Sigmoid colon (tissue), 7 donors: ENCODE measurements around the gene RASSF5. TPM values are rescaled to one million over a fixed set of nuclear protein-coding genes. Genes with fewer than 3 reads are reported as not detected.
A peak's percentile ranks its signal among the peaks of the same experiment; 100 is the strongest.

ENCODE experiments used
- DNase-seq: peaks from one replicate; pipeline ENCODE4 v3.0.0-alpha.2; 2019
- H3K27ac ChIP-seq, 4 donors: fragments of 200-600 bp; sonication (generic); one replicate each; pipeline ENCODE4 v1.5.1; 2016 to 2019; ENCODE audit warnings: mild to moderate bottlenecking in 1 of 4
- H3K27me3 ChIP-seq, 3 donors: fragments of 200-600 bp; sonication (generic); one replicate each; pipeline ENCODE4 v1.5.1; 2019; ENCODE audit warnings: mild to moderate bottlenecking in 1 of 3
- H3K36me3 ChIP-seq, 4 donors: fragments of 200-600 bp; sonication (generic); one replicate each; pipeline ENCODE4 v1.5.1; 2016 to 2019
- H3K4me1 ChIP-seq, 4 donors: fragments of 200-600 bp; sonication (generic); one replicate each; pipeline ENCODE4 v1.5.1; 2017 to 2019
- H3K4me3 ChIP-seq, 4 donors: fragments of 200-600 bp; sonication (generic); one replicate each; pipeline ENCODE4 v1.5.1; 2017 to 2019; ENCODE audit warnings: mild to moderate bottlenecking in 2 of 4, moderate library complexity in 1 of 4
- H3K9me3 ChIP-seq, 4 donors: fragments of 200-600 bp in 3 of 4; sonication (generic) in 3 of 4; one replicate each; pipeline versions ENCODE4 v1.5.1 to v1.6.1; 2013 to 2019
- CTCF ChIP-seq, 4 experiments: fragments of 450-650 bp in 3 of 4; fragments of 200-600 bp in 1 of 4; IDR thresholded peaks; one replicate each; pipeline ENCODE4 v1.5.1; 2016 to 2019; ENCODE audit warnings: antibody characterized with exemption in 4 of 4, mild to moderate bottlenecking in 3 of 4, moderate library complexity in 2 of 4
- EP300 ChIP-seq, 4 donors: sonication (generic); formaldehyde crosslinking; IDR thresholded peaks; one replicate each; pipeline ENCODE4 v1.6.1; 2017; ENCODE audit warnings: antibody characterized with exemption in 4 of 4
- POLR2A ChIP-seq, 2 donors: fragments of 450-650 bp; IDR thresholded peaks; one replicate each; pipeline ENCODE4 v1.6.1; 2016; ENCODE audit warnings: antibody characterized with exemption in 2 of 2, mild to moderate bottlenecking in 2 of 2, moderate library complexity in 2 of 2
- POLR2AphosphoS5 ChIP-seq, 4 donors: sonication (generic); formaldehyde crosslinking; IDR thresholded peaks; one replicate each; pipeline ENCODE4 v1.6.1; 2017; ENCODE audit warnings: antibody characterized with exemption in 4 of 4
- WGBS, 2 donors: extraction: QIAGEN DNeasy Blood & Tissue Kit; methylation state at CpG; one replicate each; pipeline ENCODE4 v1.1.7; 2013; 5-methylcytosine and 5-hydroxymethylcytosine counted together
- intact Hi-C: fragments of 100-400 bp; cut with DNase I; formaldehyde crosslinking; loops from one replicate; pipeline ENCODE4 v1.15.1; 2023
- polyA plus RNA-seq, 3 donors: library from polyadenylated mRNA; stranded (reverse); fragments of 200-250 nt; gene quantifications; one replicate each; pipeline ENCODE4 v1.2.3, GENCODE V29; 2013
- total RNA-seq, 4 donors: library from RNA; depleted of rRNA; stranded (reverse); fragments of >200 nt; gene quantifications; one replicate each; pipeline ENCODE4 v1.1.0, GENCODE V29; 2016
- donor health status: healthy with polysubstance abuse.
- donor health status: Bipolar disorder and iron deficiency.
- donor health status: healthy.

Gene RASSF5
- total and polyA plus RNA-seq, 7 donors = 2.5 to 25.9 (median 4.3) TPM

DNA sequence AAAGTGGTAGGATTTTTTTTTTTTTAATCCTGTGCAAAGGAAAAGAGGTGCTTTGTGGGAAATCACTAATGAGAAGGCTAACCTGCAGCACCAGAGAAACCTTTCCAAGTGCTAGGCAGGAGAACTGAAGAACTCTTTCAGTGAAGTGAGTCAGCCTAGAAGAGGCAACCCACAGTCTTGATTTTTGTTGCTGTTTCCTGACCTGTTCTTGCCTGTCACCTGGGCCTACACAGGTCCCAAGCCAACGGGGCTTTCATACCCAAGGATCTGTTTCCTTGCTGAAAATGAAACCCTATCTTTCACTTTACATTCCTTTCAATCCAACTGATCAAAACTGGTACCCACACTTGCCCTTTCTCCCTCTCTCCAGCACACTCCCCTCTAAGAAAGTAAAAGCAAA is 44.2 kb upstream of the RASSF5 start:
- no peak for DNase-seq
- Histone ChIP-seq H3K27ac (no peak overlapping the region), H3K36me3 (peaks cover 0 to 21% (median 4%) of the 10 kb centered on the region in 4 donors), H3K9me3 (no peaks in the 10 kb centered on the region), H3K4me3 (no peak overlapping the region), H3K4me1 (no peaks in the 10 kb centered on the region), H3K27me3 (peaks cover 0 to 12% (median 0%) of the 10 kb centered on the region in 3 donors)
- 67% methylated on average over 1 of the region's 1 CpG for WGBS, 2 donors
- TF ChIP-seq POLR2AphosphoS5 (IDR thresholded peaks at IDR 0.05) = no peak
- TF ChIP-seq POLR2A (IDR thresholded peaks at IDR 0.05) = no peak
- TF ChIP-seq EP300 (IDR thresholded peaks at IDR 0.05) = no peak
- TF ChIP-seq CTCF (IDR thresholded peaks at IDR 0.05) = no peak
- intact Hi-C loops = no loop called here

GRCh38 chr1:206463911-206464310 is 43.4 kb upstream of the RASSF5 start:
- TF ChIP-seq POLR2AphosphoS5 (IDR thresholded peaks at IDR 0.05) (no peak), CTCF (IDR thresholded peaks at IDR 0.05) (no peak), POLR2A (IDR thresholded peaks at IDR 0.05) (no peak), EP300 (IDR thresholded peaks at IDR 0.05) (no peak)
- Histone ChIP-seq H3K4me3 (no peak overlapping the region), H3K27me3 (peaks cover 0 to 20% (median 0%) of the 10 kb centered on the region in 3 donors), H3K9me3 (no peaks in the 10 kb centered on the region), H3K27ac (peak overlapping the region in 1 of 4 donors; percentile 0), H3K36me3 (peaks cover 0 to 15% (median under 1%) of the 10 kb centered on the region in 4 donors), H3K4me1 (no peaks in the 10 kb centered on the region)
- intact Hi-C loops = no loop called here
- no peak for DNase-seq
- WGBS, 2 donors = 93 to 97% methylated on average over 8 of the region's 8 CpGs

GRCh38 chr1:206464456-206464964 is 42.8 kb upstream of the RASSF5 start:
- H3K36me3 ChIP-seq = peaks cover 0 to 11% (median 0%) of the 10 kb centered on the region in 4 donors
- no peak for DNase-seq
- TF ChIP-seq POLR2AphosphoS5 (IDR thresholded peaks at IDR 0.05) (no peak), EP300 (IDR thresholded peaks at IDR 0.05) (no peak), POLR2A (IDR thresholded peaks at IDR 0.05) (no peak), CTCF (IDR thresholded peaks at IDR 0.05) (no peak)
- 72 to 77% methylated on average over 4 of the region's 4 CpGs for WGBS, 2 donors
- H3K4me1 ChIP-seq = peaks cover 0 to 2% (median under 1%) of the 10 kb centered on the region in 4 donors
- H3K27me3 ChIP-seq = peaks cover 0 to 20% (median 0%) of the 10 kb centered on the region in 3 donors
- intact Hi-C loops = no loop called here
- H3K27ac ChIP-seq = peak overlapping the region in 1 of 4 donors; percentile 29
- H3K9me3 ChIP-seq = no peaks in the 10 kb centered on the region
- no peak overlapping the region for H3K4me3 ChIP-seq

- H3K27me3 ChIP-seq = peaks cover 0 to 20% (median 0%) of the 10 kb centered on the region in 3 donors
- 77 to 80% methylated on average over 2 of the region's 2 CpGs for WGBS, 2 donors
Observed at GRCh38 chr1:206465951-206466350, 41.4 kb upstream of the RASSF5 start.

More at GRCh38 chr1:206465951-206466350, 41.4 kb upstream of the RASSF5 start:
- no peak for TF ChIP-seq POLR2AphosphoS5 (IDR thresholded peaks at IDR 0.05)
- TF ChIP-seq CTCF (IDR thresholded peaks at IDR 0.05) = no peak
- TF ChIP-seq EP300 (IDR thresholded peaks at IDR 0.05) = no peak
- no peak for TF ChIP-seq POLR2A (IDR thresholded peaks at IDR 0.05)
- H3K36me3 ChIP-seq = peaks cover 0 to 5% (median 0%) of the 10 kb centered on the region in 4 donors
- no peak for DNase-seq
- no peaks in the 10 kb centered on the region for H3K9me3 ChIP-seq
- H3K4me1 ChIP-seq = peaks cover 0 to 15% (median 13%) of the 10 kb centered on the region in 4 donors
- no peak overlapping the region for H3K4me3 ChIP-seq
- H3K27ac ChIP-seq = no peak overlapping the region
- intact Hi-C loops = no loop called here
